HepG2 (cell line): ENCODE measurements around the gene SLC35B4. TPM values are rescaled to one million over a fixed set of nuclear protein-coding genes. Genes with fewer than 3 reads are reported as not detected.

Experiments
- ATF7 ChIP-seq, 2 experiments: fragments of 450-650 bp in 1 of 2; sonication (generic) in 1 of 2; formaldehyde crosslinking in 1 of 2; IDR thresholded peaks; 2 replicates each; pipeline versions ENCODE4 v1.4.0 to v1.6.1; 2016 to 2020; ENCODE audit warnings: antibody characterized with exemption in 1 of 2, mild to moderate bottlenecking in 1 of 2, missing genetic modification reagents in 1 of 2
- EHMT2 ChIP-seq: fragments of 200-600 bp; sonication (generic); IDR thresholded peaks from 2 replicates; pipeline ENCODE4 v1.7.0; 2017; ENCODE audit warnings: antibody characterized with exemption, low read depth, low read length, borderline replicate concordance
- ELF3 ChIP-seq: IDR thresholded peaks from 2 replicates; pipeline ENCODE4 v1.6.1; 2016; ENCODE audit warnings: missing genetic modification reagents, missing compliant biosample characterization
- HNF1B ChIP-seq: sonication (generic); formaldehyde crosslinking; IDR thresholded peaks from 2 replicates; pipeline ENCODE4 v1.5.1; 2020; ENCODE audit warnings: mild to moderate bottlenecking, moderate library complexity, missing genetic modification reagents
- HNRNPH1 ChIP-seq: fragments of 200-400 bp; formaldehyde crosslinking; optimal IDR thresholded peaks from 2 replicates; pipeline ENCODE3; 2017; ENCODE audit warnings: mild to moderate bottlenecking, low read depth, low read length
- IKZF1 ChIP-seq: fragments of 450-650 bp; IDR thresholded peaks from 2 replicates; pipeline ENCODE4 v1.7.1; 2016
- MIER3 ChIP-seq: IDR thresholded peaks from 2 replicates; pipeline ENCODE4 v1.6.1; 2016; ENCODE audit warnings: missing compliant biosample characterization, borderline replicate concordance
- PCBP1 ChIP-seq: fragments of 200-400 bp; formaldehyde crosslinking; IDR thresholded peaks from 2 replicates; pipeline ENCODE4 v1.6.1; 2017; ENCODE audit warnings: mild to moderate bottlenecking, low read depth, low read length, borderline replicate concordance
- PHB2 ChIP-seq: fragments of 450-650 bp; IDR thresholded peaks from 2 replicates; pipeline ENCODE4 v1.6.1; 2018; ENCODE audit not compliant: partially characterized antibody
- SIX1 ChIP-seq: sonication (generic); formaldehyde crosslinking; IDR thresholded peaks from 2 replicates; pipeline ENCODE4 v1.4.0; 2020; ENCODE audit warnings: missing genetic modification reagents, borderline replicate concordance
- SKI ChIP-seq: fragments of 450-650 bp; IDR thresholded peaks from one replicate; pipeline ENCODE4 v1.6.1; 2018; ENCODE audit warnings: mild to moderate bottlenecking; ENCODE audit not compliant: partially characterized antibody
- SMAD3 ChIP-seq: sonication (generic); formaldehyde crosslinking; IDR thresholded peaks from 2 replicates; pipeline ENCODE4 v1.4.0; 2020; ENCODE audit warnings: missing genetic modification reagents
- TSC22D2 ChIP-seq: sonication (generic); formaldehyde crosslinking; IDR thresholded peaks from 2 replicates; pipeline ENCODE4 v1.5.1; 2020; ENCODE audit warnings: missing genetic modification reagents, mild to moderate bottlenecking, borderline replicate concordance
- ZFP36L1 ChIP-seq: sonication (generic); formaldehyde crosslinking; IDR thresholded peaks from 2 replicates; pipeline ENCODE4 v1.8.0; 2022; ENCODE audit warnings: mild to moderate bottlenecking, missing genetic modification reagents, moderate library complexity
- ZNF160 ChIP-seq: sonication (generic); formaldehyde crosslinking; IDR thresholded peaks from 2 replicates; pipeline ENCODE4 v1.8.0; 2022; ENCODE audit warnings: mild to moderate bottlenecking, inconsistent platforms, missing genetic modification reagents
- ZNF18 ChIP-seq: sonication (generic); formaldehyde crosslinking; IDR thresholded peaks from 2 replicates; pipeline ENCODE4 v1.8.0; 2022; ENCODE audit warnings: mild to moderate bottlenecking, missing genetic modification reagents; ENCODE audit not compliant: insufficient replicate concordance
- ZNF225 ChIP-seq: sonication (generic); formaldehyde crosslinking; IDR thresholded peaks from 2 replicates; pipeline ENCODE4 v1.4.0; 2020; ENCODE audit warnings: mild to moderate bottlenecking, missing genetic modification reagents
- ZNF235 ChIP-seq: sonication (generic); formaldehyde crosslinking; IDR thresholded peaks from 2 replicates; pipeline ENCODE4 v1.8.1; 2023; ENCODE audit warnings: mild to moderate bottlenecking, missing genetic modification reagents, borderline replicate concordance
- ZNF280B ChIP-seq: sonication (generic); formaldehyde crosslinking; IDR thresholded peaks from 2 replicates; pipeline ENCODE4 v1.5.0; 2020; ENCODE audit warnings: missing genetic modification reagents, mild to moderate bottlenecking, borderline replicate concordance
- ZNF687 ChIP-seq: sonication (generic); formaldehyde crosslinking; IDR thresholded peaks from 2 replicates; pipeline ENCODE4 v1.5.1; 2020; ENCODE audit warnings: mild to moderate bottlenecking, missing genetic modification reagents, moderate library complexity
- ZNF709 ChIP-seq: sonication (generic); formaldehyde crosslinking; IDR thresholded peaks from 2 replicates; pipeline ENCODE4 v1.5.0; 2020; ENCODE audit warnings: mild to moderate bottlenecking, missing genetic modification reagents
- ZNF720 ChIP-seq: sonication (generic); formaldehyde crosslinking; IDR thresholded peaks from 2 replicates; pipeline ENCODE4 v1.4.0; 2020; ENCODE audit warnings: missing genetic modification reagents
- ZSCAN20 ChIP-seq: sonication (generic); formaldehyde crosslinking; IDR thresholded peaks from 2 replicates; pipeline ENCODE4 v1.4.0; 2020; ENCODE audit warnings: missing genetic modification reagents, mild to moderate bottlenecking, borderline replicate concordance
- polyA plus RNA-seq, 8 experiments: library from polyadenylated mRNA; depleted of rRNA in 3 of 8; stranded (reverse) in 7 of 8; unstranded in 1 of 8; fragments of >200 nt; fragmentation: Illumina TruSeq in 4 of 8; extraction: Trizol in 4 of 8; gene quantifications; 2 replicates each; pipeline versions ENCODE4 v1.2.1 to v1.2.3, GENCODE V29; 2011 to 2016; ENCODE audit warnings: low read depth in 4 of 8, missing spikeins in 1 of 8, mixed read lengths in 1 of 8; ENCODE audit not compliant: insufficient read depth in 1 of 8
- total RNA-seq, 5 experiments: library from RNA; depleted of rRNA; stranded (reverse); fragments of >200 nt; fragmentation: Illumina TruSeq; extraction: Trizol; gene quantifications; 2 replicates each; pipeline ENCODE4 v1.2.3, GENCODE V29; 2016; ENCODE audit warnings: low read depth in 1 of 5

SLC35B4 gene
- total and polyA plus RNA-seq, 2 of the 13 experiments (the other 11 are each of a cell fraction or from before 2014, with no cell fraction given): 17.1 to 17.8 TPM

GRCh38 chr7:134355927-134356326 lies 39.2 kb upstream of the SLC35B4 start (continued):
- TF ChIP-seq SIX1 (CRISPR knock-in tag) (no peak), ELF3 (CRISPR knock-in tag) (peak; percentile 27; the same call in 1 of the 2 replicates), ZFP36L1 (no peak), ZNF235 (CRISPR knock-in tag) (no peak), PCBP1 (no peak), ZNF687 (no peak), IKZF1 (no peak), ZNF720 (no peak), TSC22D2 (CRISPR knock-in tag) (no peak), ATF7 (IDR thresholded peaks at IDR 0.05) (no peak), ATF7 (CRISPR knock-in tag; IDR thresholded peaks at IDR 0.05) (no peak), ZNF160 (no peak), ZNF280B (CRISPR knock-in tag) (no peak), EHMT2 (no peak), MIER3 (CRISPR knock-in tag) (no peak; the same call in 1 of the 2 replicates), SKI (no peak), HNRNPH1 (no peak), ZNF18 (CRISPR knock-in tag) (no peak), ZSCAN20 (no peak), SMAD3 (CRISPR knock-in tag) (no peak), HNF1B (CRISPR knock-in tag) (no peak), ZNF709 (CRISPR knock-in tag) (no peak), ZNF225 (CRISPR knock-in tag) (no peak), PHB2 (no peak)
